ENCODE data around the gene TMEM259.

Gene TMEM259

GRCh38 chr19:1066251-1066747 lies 45.4 kb upstream of the TMEM259 start:
- no peak for TF ChIP-seq CTCF (conservative IDR thresholded peaks at IDR 0.05; ENCODE audit: low read depth, low read length)
- no peak overlapping the region for H3K4me3 ChIP-seq (ENCODE audit: low read length)
- no peak for DNase-seq (ENCODE audit: low read depth)

DNA sequence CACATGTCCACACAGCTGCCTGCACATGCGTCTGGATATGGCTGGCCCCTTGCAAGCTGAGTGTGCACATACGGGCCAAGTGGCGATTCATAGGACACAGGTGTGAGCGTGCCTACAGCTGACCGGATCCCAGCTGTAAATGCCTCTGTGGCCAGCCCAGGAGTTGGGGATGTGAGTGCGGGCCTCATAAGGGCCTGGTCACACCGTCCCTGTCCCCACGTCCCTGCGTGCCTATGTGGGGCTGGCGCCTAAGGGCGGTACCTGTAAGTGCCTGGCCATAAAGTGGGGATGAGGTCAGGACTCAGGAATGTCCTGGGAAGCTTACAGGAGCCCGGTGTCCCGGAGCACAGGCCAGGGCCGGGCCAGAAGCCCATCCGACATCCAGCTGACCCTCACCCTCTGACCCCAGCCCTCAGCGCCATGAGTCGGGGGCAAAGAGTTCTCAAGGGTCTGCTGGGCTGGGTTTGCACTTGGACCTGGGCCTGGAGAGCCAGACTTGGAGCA lies 44.7 kb upstream of the TMEM259 start:
- H3K4me3 ChIP-seq (ENCODE audit: low read length), result no peak overlapping the region
- TF ChIP-seq CTCF (conservative IDR thresholded peaks at IDR 0.05; ENCODE audit: low read depth, low read length), result no peak
- no peak for DNase-seq (ENCODE audit: low read depth)

DNA sequence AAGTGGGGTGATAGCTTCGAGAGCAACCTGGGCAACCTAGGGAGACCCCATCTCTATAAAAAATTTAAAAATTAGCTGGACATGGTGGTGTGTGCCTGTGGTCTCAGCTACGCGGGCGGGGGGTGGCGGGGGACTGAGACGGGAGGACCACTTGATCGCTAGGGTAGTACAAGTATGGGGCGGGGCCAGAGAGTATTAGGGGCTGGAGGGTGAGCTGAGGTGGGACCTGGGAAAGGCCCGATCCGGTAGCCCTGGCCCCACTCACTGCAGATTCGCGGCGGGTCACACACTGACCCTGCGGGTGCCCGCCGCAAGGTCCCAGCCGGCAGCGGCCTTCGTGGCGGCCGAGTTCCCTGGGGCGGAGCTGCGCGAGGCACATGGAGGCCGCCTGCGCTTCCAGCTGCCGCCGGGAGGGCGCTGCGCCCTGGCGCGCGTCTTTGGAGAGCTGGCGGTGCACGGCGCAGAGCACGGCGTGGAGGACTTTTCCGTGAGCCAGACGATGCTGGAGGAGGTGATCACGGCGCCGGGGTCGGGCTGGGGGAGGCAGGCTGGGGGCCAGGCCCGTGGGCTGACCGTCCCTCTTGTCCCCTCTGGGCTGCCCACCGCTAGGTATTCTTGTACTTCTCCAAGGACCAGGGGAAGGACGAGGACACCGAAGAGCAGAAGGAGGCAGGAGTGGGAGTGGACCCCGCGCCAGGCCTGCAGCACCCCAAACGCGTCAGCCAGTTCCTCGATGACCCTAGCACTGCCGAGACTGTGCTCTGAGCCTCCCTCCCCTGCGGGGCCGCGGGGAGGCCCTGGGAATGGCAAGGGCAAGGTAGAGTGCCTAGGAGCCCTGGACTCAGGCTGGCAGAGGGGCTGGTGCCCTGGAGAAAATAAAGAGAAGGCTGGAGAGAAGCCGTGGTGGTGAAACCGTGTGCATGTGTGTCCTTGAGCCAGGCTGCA lies 44.0 kb upstream of the TMEM259 start:
- no peak overlapping the region for H3K4me3 ChIP-seq (ENCODE audit: low read length)
- peak; percentile 69 for TF ChIP-seq CTCF (conservative IDR thresholded peaks at IDR 0.05; ENCODE audit: low read depth, low read length)
- no peak for DNase-seq (ENCODE audit: low read depth)

GRCh38 chr19:1063909-1064660 lies 43.2 kb upstream of the TMEM259 start:
- no peak overlapping the region for H3K4me3 ChIP-seq (ENCODE audit: low read length)
- no peak for DNase-seq (ENCODE audit: low read depth)
- no peak for TF ChIP-seq CTCF (conservative IDR thresholded peaks at IDR 0.05; ENCODE audit: low read depth, low read length)

- no peak overlapping the region for H3K4me3 ChIP-seq (ENCODE audit: low read length)
- DNase-seq (ENCODE audit: low read depth), result no peak
- no peak for TF ChIP-seq CTCF (conservative IDR thresholded peaks at IDR 0.05; ENCODE audit: low read depth, low read length)
Observed at GRCh38 chr19:1063030-1063908, 42.3 kb upstream of the TMEM259 start.

- no peak for DNase-seq (ENCODE audit: low read depth)
- TF ChIP-seq CTCF (conservative IDR thresholded peaks at IDR 0.05; ENCODE audit: low read depth, low read length), result no peak
- H3K4me3 ChIP-seq (ENCODE audit: low read length), result no peak overlapping the region
Observed at GRCh38 chr19:1062387-1063029, 41.6 kb upstream of the TMEM259 start.
